NCI-H2107 treated with DMSO at 0.1 percent for 48 hours (cell line): ENCODE results near the gene HSPA4.
"Not testable (repeated sequence)": the region's sequence is repeated elsewhere in the genome, so short reads cannot be mapped to it uniquely, and the experiment has no call there.

Source experiments
- DNase-seq: peaks from one replicate; lab custom pipeline; 2025; ENCODE audit not compliant: unreplicated experiment; lab: John Stamatoyannopoulos, UW

Gene HSPA4

GRCh38 chr5:133051542-133052316 lies at the start of gene HSPA4:
TSS of gene HSPA4 (plus strand) at chr5:133052013. CDS start at chr5:133052251, 238 bp downstream.
- peak; percentile 83 for DNase-seq

- no peak for DNase-seq
Measured at GRCh38 chr5:133006653-133007052, 45.2 kb upstream of the HSPA4 start.

DNA sequence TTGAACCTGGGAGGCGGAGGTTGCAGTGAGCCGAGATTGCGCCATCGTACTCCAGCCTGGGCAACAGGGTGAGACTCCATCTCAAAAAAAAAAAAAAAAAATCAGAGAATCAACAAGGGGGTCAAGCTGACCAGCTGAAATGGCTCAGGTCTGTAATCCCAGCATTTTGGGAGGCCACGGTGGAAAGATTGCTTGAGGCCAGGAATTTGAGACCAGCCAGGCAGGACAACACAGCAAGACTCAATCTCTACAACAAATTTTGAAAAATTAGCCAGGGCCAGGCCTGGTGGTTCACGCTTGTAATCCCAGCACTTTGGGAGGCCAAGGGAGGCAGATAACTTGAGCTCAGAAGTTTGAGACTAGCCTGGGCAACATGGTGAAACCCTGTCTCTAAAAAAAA lies 43.4 kb upstream of the HSPA4 start:
- DNase-seq: not testable (repeated sequence)

- DNase-seq: no peak
Measured at GRCh38 chr5:133015466-133015865, 36.3 kb upstream of the HSPA4 start.

DNA sequence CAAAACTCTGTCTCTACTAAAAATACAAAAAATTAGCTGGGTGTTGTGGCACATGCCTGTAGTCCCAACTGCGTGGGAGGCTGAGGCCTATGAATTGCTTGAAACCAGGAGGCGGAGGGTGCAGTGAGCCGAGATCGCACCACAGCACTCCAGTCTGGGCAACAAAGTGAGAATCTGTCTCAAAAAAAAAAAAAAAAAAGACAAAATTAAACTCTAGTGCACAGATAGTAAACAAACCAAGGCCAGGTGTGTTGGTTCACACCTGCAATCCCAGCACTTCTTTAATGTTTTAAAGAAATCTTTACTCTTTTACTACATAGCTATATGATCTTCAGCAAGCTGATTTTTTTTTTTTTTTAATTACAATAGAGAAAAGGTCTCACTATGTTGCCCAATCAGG lies 33.8 kb upstream of the HSPA4 start:
- DNase-seq: no peak

- DNase-seq: not testable (repeated sequence)
Measured at GRCh38 chr5:133019471-133019870, 32.3 kb upstream of the HSPA4 start.

DNA sequence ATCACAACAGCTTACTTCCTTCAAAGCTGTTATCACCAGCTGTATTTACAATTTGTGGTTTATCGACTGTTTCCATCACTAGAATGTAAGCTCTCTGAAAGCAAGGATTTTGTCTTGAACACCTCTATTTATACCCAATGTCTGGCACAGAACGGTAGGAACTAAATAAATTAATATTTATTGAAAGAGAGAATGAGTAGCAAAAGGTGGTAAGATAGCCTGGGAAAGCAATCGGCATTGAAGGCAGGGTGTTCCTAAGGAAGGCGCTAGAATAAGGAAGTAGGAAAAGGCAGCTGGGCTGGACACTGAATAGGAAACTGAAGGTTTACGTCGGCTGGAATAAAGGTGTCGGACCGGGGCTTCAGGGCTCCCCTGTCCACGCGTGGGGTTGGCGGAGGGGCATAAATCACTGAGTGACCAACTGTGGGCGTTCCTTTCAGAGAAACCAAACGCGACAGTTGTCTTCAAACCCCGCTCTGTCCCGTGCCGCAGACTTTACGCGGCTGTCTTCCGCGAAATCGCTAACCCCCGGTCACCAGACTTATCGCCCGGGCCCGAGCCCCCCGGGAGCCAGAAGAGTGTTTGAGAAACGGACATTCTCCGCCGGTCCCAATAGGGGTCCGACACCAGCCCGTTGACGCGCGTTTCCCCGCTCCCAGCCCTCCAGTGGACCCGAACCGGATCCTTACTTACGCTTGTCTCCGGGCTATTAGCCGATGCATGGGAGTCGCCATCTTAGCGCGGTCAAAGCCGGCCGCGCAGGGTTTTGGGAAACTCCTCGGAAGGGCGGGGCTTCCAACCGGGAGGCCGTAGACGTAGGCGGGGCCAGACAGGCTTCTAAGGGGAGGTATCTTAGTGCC lies 25.8 kb upstream of the HSPA4 start, which contains the start of gene ZCCHC10:
Gene ZCCHC10, minus strand, starts transcription at position 746 of the 860 bp plus-strand sequence. Its CDS starts 12 bp downstream, at position 734.
- DNase-seq: peak; percentile 56

GRCh38 chr5:133026664-133027153 lies 25.1 kb upstream of the HSPA4 start:
- DNase-seq: no peak

- DNase-seq: no peak
Measured at GRCh38 chr5:133029416-133029815, 22.4 kb upstream of the HSPA4 start.

DNA sequence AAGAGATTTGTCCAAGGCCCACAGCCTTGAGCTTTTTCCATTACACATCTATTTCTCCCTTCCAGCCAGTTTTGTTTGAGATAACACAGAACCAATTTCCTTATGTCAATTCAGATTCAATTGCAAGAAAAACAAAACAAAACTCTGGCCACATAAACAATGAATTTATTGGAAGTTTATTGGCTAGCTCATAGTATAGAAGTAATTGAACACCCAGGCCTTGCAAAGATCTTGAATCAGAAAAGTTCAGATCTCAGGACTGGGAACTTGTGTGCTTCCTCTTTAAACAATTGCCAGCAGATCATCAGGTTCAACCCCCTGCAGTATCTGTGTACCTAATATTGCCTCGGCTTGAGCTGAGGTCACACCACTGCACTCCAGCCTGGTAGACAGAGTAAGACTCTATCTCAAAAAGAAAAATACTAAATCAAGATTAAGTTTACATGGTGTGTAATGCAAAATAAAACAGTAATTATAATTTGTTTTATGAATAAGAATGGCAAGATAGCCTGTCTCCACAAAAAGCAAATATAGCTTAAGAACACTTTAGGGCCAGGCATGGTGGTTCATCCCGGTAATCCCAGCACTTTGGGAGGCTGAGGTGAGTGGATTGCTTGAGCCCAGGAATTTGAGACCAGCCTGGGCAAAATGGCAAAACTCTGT lies 21.3 kb upstream of the HSPA4 start:
- DNase-seq: no peak

- DNase-seq: no peak
Measured at GRCh38 chr5:133032852-133033742, 18.7 kb upstream of the HSPA4 start.

- DNase-seq: no peak
Measured at GRCh38 chr5:133034064-133034463, 17.7 kb upstream of the HSPA4 start.

DNA sequence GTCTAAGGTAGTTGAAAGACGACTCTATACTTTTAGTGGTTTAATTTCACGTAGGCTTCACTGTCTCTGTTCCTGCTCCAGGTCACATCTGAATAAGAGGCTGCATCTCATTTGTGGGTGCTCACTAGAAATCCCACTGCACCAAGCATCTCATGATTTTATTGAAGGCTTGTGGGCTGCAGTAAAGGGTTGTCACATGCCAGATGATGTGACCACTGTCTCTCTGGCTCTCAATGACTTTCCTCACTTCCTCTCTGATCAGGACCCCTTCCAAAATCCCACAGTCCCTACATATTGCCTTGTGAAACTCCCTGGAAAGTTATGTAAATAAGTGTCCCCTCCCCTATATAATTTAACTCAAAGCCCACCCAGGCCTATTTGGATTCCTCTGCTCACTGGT lies 16.6 kb upstream of the HSPA4 start:
- DNase-seq: no peak

- DNase-seq: not testable (repeated sequence)
Measured at GRCh38 chr5:133036677-133037076, 15.1 kb upstream of the HSPA4 start.

- DNase-seq: no peak
Measured at GRCh38 chr5:133041157-133041784, 10.5 kb upstream of the HSPA4 start.

DNA sequence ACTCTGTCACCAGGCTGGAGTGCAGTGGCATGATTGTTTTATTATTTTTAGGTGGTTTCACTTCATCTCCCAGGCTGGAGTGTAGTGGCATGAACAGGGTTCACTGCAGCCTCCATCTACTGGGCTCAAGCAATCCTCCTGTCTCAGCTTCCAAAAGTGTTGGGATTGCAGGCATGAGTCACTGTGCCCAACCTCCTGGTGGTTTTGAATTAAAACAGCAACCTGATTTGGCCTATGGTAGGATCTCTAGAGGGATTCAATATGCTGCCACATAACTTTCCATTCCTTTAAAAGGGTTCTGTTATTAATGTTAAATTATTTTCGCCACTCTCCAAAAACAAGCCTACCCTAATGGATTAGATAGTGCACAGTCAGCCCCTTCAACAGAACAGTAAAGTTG lies 9.9 kb upstream of the HSPA4 start:
- DNase-seq: no peak

DNA sequence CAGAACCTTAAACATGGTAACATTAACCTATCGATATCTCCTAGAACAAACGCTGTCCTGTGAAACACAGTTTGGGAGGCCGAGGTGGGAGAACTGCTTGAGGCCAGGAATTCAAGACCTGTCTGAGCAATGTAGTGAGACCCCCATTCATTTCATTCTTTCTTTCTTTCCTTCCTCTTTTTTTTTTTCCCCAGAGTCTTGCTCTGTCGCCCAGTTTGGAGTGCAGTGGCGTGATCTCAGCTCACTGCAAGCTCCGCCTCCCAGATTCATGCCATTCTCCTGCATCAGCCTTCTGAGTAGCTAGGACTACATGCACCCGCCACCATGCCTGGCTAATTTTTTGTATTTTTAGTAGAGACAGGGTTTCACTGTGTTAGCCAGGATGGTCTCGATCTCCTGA lies 5.3 kb upstream of the HSPA4 start:
- not testable (repeated sequence) for DNase-seq

DNA sequence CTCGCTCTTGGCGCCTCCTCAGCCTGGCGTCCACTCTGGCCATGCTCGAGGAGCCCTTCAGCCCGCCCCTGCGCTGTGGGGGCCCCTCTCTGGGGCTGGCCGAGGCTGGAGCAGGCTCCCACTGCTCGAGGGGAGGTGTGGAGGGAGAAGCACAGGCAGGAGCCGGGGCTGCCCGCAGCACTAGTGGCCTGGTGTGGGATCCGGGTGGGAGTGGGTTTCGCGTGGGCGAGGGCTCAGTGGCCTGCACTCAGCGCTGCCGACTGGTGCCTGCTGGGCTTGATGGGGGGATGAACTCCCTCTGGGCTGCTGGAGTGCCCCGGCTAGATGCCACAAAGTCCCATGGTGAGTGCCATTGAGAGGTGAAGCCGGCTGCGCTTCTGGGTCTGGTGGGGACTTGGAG lies 4.4 kb upstream of the HSPA4 start:
- DNase-seq: no peak

DNA sequence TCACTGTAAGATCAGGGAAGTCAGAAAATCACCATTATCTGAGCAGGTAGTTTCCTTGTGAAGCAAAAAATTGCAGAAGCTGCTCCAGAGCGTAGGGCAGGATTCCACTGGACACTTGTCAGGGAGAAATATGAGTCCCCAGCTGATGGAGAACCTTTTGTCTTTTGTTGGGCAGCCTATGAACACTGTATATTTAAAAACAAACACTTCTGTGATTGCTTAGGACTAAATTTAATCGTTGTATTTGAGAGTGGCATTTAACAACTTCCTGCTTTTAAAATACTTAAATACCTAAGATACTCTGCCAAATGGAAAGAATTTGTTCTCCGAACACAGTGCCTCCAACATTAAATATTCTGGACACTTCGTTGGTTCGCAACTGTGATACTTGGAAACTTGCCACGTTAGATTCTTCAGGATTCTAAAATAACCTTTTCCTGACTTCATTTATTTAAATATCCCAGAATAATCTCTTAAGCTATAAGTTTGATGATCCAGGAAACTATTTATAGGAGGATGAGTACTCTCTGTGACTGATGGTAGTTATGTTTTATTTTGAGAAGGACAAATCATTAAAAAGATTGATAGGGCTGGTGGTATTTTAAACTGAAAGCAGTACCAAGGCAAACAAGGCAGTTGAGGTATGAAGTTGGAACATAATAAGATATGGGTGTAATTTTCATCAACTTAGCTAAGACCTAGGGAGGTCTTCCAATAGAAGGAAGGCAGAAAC lies 2.7 kb upstream of the HSPA4 start:
- DNase-seq: no peak
